ENCODE data around the gene SDK1.

GRCh38 chr7:4136501-4137110 is 835.6 kb downstream of the SDK1 start:
- TF ChIP-seq, protein P1, sequence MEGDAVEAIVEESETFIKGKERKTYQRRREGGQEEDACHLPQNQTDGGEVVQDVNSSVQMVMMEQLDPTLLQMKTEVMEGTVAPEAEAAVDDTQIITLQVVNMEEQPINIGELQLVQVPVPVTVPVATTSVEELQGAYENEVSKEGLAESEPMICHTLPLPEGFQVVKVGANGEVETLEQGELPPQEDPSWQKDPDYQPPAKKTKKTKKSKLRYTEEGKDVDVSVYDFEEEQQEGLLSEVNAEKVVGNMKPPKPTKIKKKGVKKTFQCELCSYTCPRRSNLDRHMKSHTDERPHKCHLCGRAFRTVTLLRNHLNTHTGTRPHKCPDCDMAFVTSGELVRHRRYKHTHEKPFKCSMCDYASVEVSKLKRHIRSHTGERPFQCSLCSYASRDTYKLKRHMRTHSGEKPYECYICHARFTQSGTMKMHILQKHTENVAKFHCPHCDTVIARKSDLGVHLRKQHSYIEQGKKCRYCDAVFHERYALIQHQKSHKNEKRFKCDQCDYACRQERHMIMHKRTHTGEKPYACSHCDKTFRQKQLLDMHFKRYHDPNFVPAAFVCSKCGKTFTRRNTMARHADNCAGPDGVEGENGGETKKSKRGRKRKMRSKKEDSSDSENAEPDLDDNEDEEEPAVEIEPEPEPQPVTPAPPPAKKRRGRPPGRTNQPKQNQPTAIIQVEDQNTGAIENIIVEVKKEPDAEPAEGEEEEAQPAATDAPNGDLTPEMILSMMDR (IDR thresholded peaks at IDR 0.05), result no peak
- TF ChIP-seq POLR2A (IDR thresholded peaks at IDR 0.05), result no peak
